Parietal lobe (tissue), 2 donors: ENCODE data around the gene TAF11L5. TPM values are rescaled to one million over a fixed set of nuclear protein-coding genes. Genes with fewer than 3 reads are reported as not detected.

Experiments
- small RNA-seq: library from RNA; depleted of rRNA; stranded (forward); fragments of <200 nt; gene quantifications from one replicate; pipeline ENCODE3, GENCODE V24; 2014; ENCODE audit warnings: low replicate concordance
- total RNA-seq: library from RNA; depleted of rRNA; stranded (reverse); fragments of >200 nt; gene quantifications from one replicate; pipeline ENCODE4 v1.2.3, GENCODE V29; 2014

TAF11L5 gene
- not detected for total RNA-seq

DNA sequence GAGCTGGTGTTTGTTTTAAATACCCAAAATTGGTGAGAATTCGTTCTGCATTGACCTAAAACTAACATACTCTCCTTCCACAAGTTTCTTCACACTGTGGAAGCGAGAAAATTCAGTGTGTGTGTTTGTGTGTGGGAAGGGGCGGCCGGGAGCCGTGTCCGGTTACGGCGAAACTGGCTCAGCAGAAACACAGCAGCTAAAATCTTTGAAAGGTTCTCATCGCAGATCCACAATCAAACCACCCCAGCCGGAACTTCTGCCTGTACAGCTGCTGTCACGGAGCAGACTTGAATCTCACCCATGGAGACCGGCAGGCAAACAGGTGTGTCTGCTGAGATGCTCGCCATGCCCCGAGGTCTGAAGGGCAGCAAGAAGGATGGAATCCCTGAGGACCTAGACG, at the start of gene TAF11L5:
TSS of gene TAF11L5 (plus strand) at position 301 of the 400 bp plus-strand sequence.

DNA sequence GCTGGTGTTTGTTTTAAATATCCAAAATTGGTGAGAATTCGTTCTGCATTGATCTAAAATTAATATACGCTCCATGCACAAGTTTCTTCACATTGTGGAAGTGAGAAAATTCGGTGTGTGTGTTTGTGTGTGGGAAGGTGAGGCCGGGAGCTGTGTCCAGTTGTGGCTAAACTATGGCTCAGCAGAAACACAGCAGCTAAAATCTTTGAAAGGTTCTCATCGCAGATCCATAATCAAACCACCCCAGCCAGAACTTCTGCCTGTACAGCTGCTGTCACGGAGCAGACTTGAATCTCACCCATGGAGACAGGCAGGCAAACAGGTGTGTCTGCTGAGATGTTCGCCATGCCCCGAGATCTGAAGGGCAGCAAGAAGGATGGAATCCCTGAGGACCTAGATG, 27.1 kb upstream of the TAF11L5 start, which contains the start of gene TAF11L2:
TSS of gene TAF11L2 (plus strand) at position 301 of the 400 bp plus-strand sequence.

DNA sequence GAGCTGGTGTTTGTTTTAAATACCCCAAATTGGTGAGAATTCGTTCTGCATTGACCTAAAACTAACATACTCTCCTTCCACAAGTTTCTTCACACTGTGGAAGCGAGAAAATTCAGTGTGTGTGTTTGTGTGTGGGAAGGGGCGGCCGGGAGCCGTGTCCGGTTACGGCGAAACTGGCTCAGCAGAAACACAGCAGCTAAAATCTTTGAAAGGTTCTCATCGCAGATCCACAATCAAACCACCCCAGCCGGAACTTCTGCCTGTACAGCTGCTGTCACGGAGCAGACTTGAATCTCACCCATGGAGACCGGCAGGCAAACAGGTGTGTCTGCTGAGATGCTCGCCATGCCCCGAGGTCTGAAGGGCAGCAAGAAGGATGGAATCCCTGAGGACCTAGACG, 7.0 kb upstream of the TAF11L5 start, which contains the start of gene TAF11L3:
TSS of gene TAF11L3 (plus strand) at position 301 of the 400 bp plus-strand sequence.

GRCh38 chr5:17521501-17521900, 3.5 kb upstream of the TAF11L5 start, which contains the start of gene TAF11L4:
Gene TAF11L4 (plus strand): TSS chr5:17521801.

GRCh38 chr5:17528369-17528768, 3.3 kb downstream of the TAF11L5 start, which contains the start of gene TAF11L6:
Gene TAF11L6 (plus strand): TSS chr5:17528669.

Small RNA genes within 50 kb of the gene (small RNA-seq; reads per million reads assigned to genes)
- not detected for gene AC106774.3

Other genes starting within 250 kb of the TAF11L5 start
- gene TAF11L2, start 27.0 kb upstream of the TAF11L5 start, total RNA-seq, result not detected
- gene TAF11L3, start 6.9 kb upstream of the TAF11L5 start, total RNA-seq, result not detected
- gene TAF11L4, start 3.4 kb upstream of the TAF11L5 start, total RNA-seq, result not detected
- not detected for gene TAF11L6, start 3.4 kb downstream of the TAF11L5 start, total RNA-seq
- gene TAF11L7, start 60.5 kb downstream of the TAF11L5 start, total RNA-seq, result not detected
- gene TAF11L8, start 65.7 kb downstream of the TAF11L5 start, total RNA-seq, result not detected
- not detected for gene TAF11L9, start 69.2 kb downstream of the TAF11L5 start, total RNA-seq
- not detected for gene TAF11L10, start 72.6 kb downstream of the TAF11L5 start, total RNA-seq
- gene TAF11L11, start 78.9 kb downstream of the TAF11L5 start, total RNA-seq, result not detected
- gene TAF11L12, start 85.2 kb downstream of the TAF11L5 start, total RNA-seq, result not detected
- not detected for gene TAF11L13, start 106.9 kb downstream of the TAF11L5 start, total RNA-seq
- gene TAF11L14, start 109.2 kb downstream of the TAF11L5 start, total RNA-seq, result not detected